Uterus (tissue), 4 donors: ENCODE results near the gene HPSE2. TPM values are rescaled to one million over a fixed set of nuclear protein-coding genes. Genes with fewer than 3 reads are reported as not detected.

Source experiments
- DNase-seq, 2 donors: peaks; one replicate each; pipeline ENCODE4 v3.0.0-alpha.2; 2019 to 2020
- H3K27ac ChIP-seq, 2 donors: fragments of 200-600 bp; sonication (generic); 1 replicate in 1 of 2; 2 replicates in 1 of 2; pipeline ENCODE4 v1.5.1; 2016 to 2018
- H3K27me3 ChIP-seq, 2 donors: fragments of 200-600 bp; sonication (generic); one replicate each; pipeline ENCODE4 v1.5.1; 2018 to 2019; ENCODE audit warnings: control low read depth in 1 of 2
- H3K36me3 ChIP-seq, 2 donors: fragments of 200-600 bp; sonication (generic); one replicate each; pipeline ENCODE4 v1.5.1; 2019; ENCODE audit warnings: control low read depth in 1 of 2
- H3K4me1 ChIP-seq, 2 donors: fragments of 200-600 bp; sonication (generic); one replicate each; pipeline ENCODE4 v1.5.1; 2018 to 2019; ENCODE audit warnings: control low read depth in 1 of 2
- H3K4me3 ChIP-seq, 2 donors: fragments of 200-600 bp; sonication (generic); 1 replicate in 1 of 2; 2 replicates in 1 of 2; pipeline ENCODE4 v1.5.1; 2018 to 2019; ENCODE audit warnings: mild to moderate bottlenecking in 1 of 2
- H3K9me3 ChIP-seq, 2 donors: fragments of 200-600 bp; sonication (generic); one replicate each; pipeline ENCODE4 v1.5.1; 2019; ENCODE audit warnings: control low read depth in 1 of 2
- POLR2A ChIP-seq, 2 donors: fragments of 450-650 bp; IDR thresholded peaks; one replicate each; pipeline ENCODE4 v1.6.1; 2016; ENCODE audit warnings: antibody characterized with exemption in 2 of 2, mild to moderate bottlenecking in 1 of 2, moderate library complexity in 1 of 2
- intact Hi-C: fragments of 100-400 bp; cut with DNase I; formaldehyde crosslinking; loops from one replicate; pipeline ENCODE4 v1.15.1; 2023; ENCODE audit warnings: low total_unique reads
- microRNA-seq: library from miRNA; unstranded; fragments of <30 nt; microRNA quantifications from one replicate; pipeline ENCODE4, GENCODE V29; 2016; ENCODE audit warnings: borderline microRNAs expressed, borderline replicate concordance
- small RNA-seq: library from RNA; depleted of rRNA; stranded (forward); fragments of <200 nt; gene quantifications from one replicate; pipeline ENCODE3, GENCODE V24; 2016
- total RNA-seq, 4 donors: library from RNA; depleted of rRNA in 3 of 4; stranded (reverse); fragments of >200 nt in 3 of 4; gene quantifications; one replicate each; pipeline versions ENCODE4 v1.1.0 to v1.2.4, GENCODE V29; 2014 to 2023
- TF ChIP-seq, protein P1 (sequence below), 4 experiments: fragments of 200-600 bp in 2 of 4; fragments of 450-650 bp in 2 of 4; sonication (generic) in 2 of 4; IDR thresholded peaks; one replicate each; pipeline ENCODE4 v1.5.1; 2016 to 2019; ENCODE audit warnings: antibody characterized with exemption in 4 of 4, mild to moderate bottlenecking in 2 of 4, moderate library complexity in 1 of 4
- donor health status: DM: yes; HTN: yes; CAD: no.

The HPSE2 gene
- total RNA-seq, 4 donors from 2014 or later, result 7.0 to 13.6 (median 7.7) TPM; not detected in 1

DNA sequence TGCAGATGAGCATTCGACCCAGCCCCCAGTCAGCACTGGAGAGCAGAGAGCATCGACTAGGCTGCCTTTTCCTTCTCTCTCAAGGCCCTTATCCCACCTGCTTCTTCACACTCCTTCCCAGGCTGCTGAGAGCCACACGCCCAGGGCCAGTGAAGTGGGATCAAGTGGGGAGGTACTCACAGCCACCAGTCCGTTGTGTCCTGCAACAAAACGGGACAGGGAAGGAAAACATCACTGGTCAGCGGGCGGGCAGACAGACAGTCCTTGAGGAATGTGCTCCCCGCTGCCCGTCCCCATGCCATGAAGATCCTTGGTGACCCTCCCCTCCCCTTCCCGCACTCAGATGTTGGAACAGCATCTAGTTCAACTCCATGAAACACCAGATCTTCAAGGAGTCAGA is 824.9 kb downstream of the HPSE2 start:
- Histone ChIP-seq H3K9me3 (no peaks in the 10 kb centered on the region), H3K4me3 (no peak overlapping the region), H3K27ac (no peak overlapping the region), H3K27me3 (no peaks in the 10 kb centered on the region), H3K4me1 (peaks cover 10 to 11% of the 10 kb centered on the region in 2 donors), H3K36me3 (no peaks in the 10 kb centered on the region)
- no peak for DNase-seq
- no peak for TF ChIP-seq POLR2A (IDR thresholded peaks at IDR 0.05)
- TF ChIP-seq, protein P1, sequence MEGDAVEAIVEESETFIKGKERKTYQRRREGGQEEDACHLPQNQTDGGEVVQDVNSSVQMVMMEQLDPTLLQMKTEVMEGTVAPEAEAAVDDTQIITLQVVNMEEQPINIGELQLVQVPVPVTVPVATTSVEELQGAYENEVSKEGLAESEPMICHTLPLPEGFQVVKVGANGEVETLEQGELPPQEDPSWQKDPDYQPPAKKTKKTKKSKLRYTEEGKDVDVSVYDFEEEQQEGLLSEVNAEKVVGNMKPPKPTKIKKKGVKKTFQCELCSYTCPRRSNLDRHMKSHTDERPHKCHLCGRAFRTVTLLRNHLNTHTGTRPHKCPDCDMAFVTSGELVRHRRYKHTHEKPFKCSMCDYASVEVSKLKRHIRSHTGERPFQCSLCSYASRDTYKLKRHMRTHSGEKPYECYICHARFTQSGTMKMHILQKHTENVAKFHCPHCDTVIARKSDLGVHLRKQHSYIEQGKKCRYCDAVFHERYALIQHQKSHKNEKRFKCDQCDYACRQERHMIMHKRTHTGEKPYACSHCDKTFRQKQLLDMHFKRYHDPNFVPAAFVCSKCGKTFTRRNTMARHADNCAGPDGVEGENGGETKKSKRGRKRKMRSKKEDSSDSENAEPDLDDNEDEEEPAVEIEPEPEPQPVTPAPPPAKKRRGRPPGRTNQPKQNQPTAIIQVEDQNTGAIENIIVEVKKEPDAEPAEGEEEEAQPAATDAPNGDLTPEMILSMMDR (IDR thresholded peaks at IDR 0.05), result no peak
- intact Hi-C loops, result no loop called here

DNA sequence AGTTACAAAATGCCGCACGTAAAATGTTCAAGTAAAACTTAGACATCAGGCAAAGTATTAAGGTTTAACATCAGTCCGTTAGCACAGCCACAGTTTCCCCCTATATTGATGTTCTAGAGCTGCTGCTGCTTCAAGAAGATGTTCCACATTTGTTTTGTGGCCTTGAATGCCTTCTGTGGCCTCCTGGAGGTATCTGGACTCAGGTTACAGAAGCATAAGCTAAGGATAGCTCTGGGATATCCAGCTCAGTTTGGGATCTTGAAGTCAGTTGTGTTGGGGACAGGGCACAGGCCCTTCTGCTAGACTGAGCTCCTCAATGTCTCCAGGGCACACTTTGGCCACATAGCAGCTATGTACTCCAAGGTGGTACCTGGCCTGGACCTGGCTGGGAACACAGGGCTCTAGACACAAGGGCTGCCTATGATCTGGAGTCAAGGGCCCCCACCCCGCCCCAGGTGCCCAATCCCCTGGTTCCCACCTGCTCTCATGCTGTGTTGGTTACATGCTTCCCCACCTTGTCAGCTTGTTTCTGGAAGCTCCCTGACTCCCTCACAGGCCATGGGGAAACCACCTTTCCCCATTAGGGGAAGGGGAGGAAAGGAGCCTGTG is 825.4 kb downstream of the HPSE2 start:
- Histone ChIP-seq H3K27me3 (no peaks in the 10 kb centered on the region), H3K27ac (no peak overlapping the region), H3K36me3 (no peaks in the 10 kb centered on the region), H3K4me1 (peaks cover 7 to 9% of the 10 kb centered on the region in 2 donors), H3K4me3 (no peak overlapping the region), H3K9me3 (no peaks in the 10 kb centered on the region)
- DNase-seq, result no peak
- TF ChIP-seq POLR2A (IDR thresholded peaks at IDR 0.05), result no peak
- TF ChIP-seq, protein P1 (IDR thresholded peaks at IDR 0.05), result no peak
- intact Hi-C loops, result no loop called here

DNA sequence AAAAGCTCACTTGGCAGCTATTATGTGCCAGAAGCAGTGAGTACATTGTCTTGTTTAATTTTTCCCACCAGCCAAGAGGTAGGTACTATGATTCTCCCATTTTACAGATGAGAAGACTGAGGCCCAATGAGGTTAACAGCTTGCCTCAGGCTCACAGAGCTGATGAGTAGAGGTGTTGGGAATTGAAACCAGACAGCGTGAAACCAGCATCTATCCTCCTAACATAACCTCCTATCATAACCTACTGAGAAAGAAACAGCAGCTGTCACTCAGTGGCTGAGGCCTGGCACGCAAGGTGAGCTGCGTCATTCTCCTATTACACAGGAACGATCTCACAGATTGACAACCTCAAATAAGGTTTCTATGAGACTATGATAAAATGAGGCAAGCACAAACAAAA is 826.9 kb downstream of the HPSE2 start:
- no peak overlapping the region for H3K27ac ChIP-seq
- no peak overlapping the region for H3K4me3 ChIP-seq
- no peaks in the 10 kb centered on the region for H3K9me3 ChIP-seq
- H3K27me3 ChIP-seq, result no peaks in the 10 kb centered on the region
- intact Hi-C loops, result no loop called here
- DNase-seq, result no peak
- H3K4me1 ChIP-seq, result no peaks in the 10 kb centered on the region
- TF ChIP-seq, protein P1 (IDR thresholded peaks at IDR 0.05), result no peak
- no peak for TF ChIP-seq POLR2A (IDR thresholded peaks at IDR 0.05)
- no peaks in the 10 kb centered on the region for H3K36me3 ChIP-seq

DNA sequence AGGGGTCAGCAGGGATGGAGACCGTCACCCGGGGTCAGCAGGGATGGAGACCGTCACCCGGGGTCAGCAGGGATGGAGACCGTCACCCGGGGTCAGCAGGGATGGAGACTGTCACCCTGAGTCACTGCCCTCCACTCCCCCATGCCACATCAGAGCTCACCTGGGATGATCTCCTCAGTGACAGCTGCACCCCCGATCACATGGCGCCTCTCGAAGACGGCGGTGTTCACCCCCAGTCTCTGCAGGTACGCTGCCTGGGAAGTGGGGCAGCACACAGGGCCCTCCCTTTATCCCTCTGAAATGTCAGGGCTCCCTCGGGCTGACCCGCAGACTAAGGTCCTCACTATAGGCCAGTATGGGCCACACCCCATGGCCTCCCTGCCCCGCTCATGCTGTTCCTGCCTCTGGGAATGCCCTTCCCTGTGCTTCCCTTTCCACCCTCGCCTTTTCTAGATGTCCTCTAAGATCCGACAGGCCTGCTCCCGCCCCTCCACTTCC is 827.9 kb downstream of the HPSE2 start:
- no peak overlapping the region for H3K27ac ChIP-seq
- H3K27me3 ChIP-seq, result no peaks in the 10 kb centered on the region
- no peak for DNase-seq
- H3K4me3 ChIP-seq, result no peak overlapping the region
- intact Hi-C loops, result no loop called here
- no peaks in the 10 kb centered on the region for H3K4me1 ChIP-seq
- H3K36me3 ChIP-seq, result no peaks in the 10 kb centered on the region
- TF ChIP-seq POLR2A (IDR thresholded peaks at IDR 0.05), result no peak
- TF ChIP-seq, protein P1 (IDR thresholded peaks at IDR 0.05), result no peak
- no peaks in the 10 kb centered on the region for H3K9me3 ChIP-seq

Small RNAs within 50 kb of the gene (microRNA-seq; reads per million reads assigned to microRNA genes)
- not detected for gene MIR4685
- not detected for gene MIR6507

Small RNAs within 50 kb of the gene (small RNA-seq; reads per million reads assigned to genes)
- gene MIR4685 (not detected), gene MIR6507 (not detected)

Other genes starting within 250 kb of the HPSE2 start
- 1 to 10 TPM in 2 of 4 donors, under 1 TPM in 1, not detected in 1; 0.88 to 1.7 (median 1.5) TPM for gene CNNM1, start 93.5 kb upstream of the HPSE2 start, total RNA-seq
- 10 to 100 TPM; 18.4 to 35.0 (median 22.6) TPM for gene GOT1, start 194.8 kb upstream of the HPSE2 start, total RNA-seq